Measurements from ENCODE around the gene PASK. TPM values are rescaled to one million over a fixed set of nuclear protein-coding genes. Genes with fewer than 3 reads are reported as not detected.
A peak's percentile ranks its signal among the peaks of the same experiment; 100 is the strongest.

Gene PASK
- total and polyA plus RNA-seq, 9 of the 15 experiments (the other 6 are each of a cell fraction or from before 2014, with no cell fraction given) = 1.5 to 30.3 (median 9.9) TPM

DNA sequence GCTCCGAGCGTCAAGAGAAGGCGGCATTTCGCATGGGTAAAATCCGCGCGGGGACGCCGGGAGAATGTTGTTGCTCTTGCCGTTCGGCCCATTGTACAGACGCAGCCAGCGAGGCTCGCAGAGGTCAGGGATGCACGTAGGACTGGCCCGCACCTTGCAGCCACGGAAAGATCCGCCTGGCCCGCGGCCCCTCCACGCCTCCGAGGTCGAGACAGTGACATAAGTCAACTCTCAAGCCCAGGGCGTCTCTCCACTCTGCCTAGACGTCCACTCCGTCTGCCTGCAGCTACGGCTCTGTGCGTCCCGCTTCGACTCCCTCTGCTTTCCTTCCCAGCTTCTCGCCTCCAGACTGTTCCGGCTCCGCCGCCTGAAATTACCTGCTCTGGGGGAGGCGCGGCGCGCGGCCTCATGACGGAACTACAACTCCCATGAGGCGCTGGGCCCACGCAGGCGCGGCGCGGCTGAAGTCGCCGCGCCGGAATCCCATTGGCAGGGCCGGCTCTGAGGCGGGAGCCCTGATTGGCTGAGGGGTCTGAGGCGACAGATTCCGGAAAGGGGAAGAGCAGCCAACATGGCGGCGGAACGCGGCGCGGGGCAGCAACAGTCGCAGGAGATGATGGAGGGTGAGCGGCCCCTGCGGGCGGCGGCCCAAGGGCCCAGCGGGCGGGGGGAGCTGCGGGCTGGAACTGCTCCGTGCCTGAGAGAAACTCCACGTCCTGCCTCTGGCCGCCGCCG, 820 bp upstream of the PASK start, which contains the start of gene PPP1R7 (continued):
- TF ChIP-seq C11orf30 (IDR thresholded peaks at IDR 0.05; ENCODE audit: low read depth) = peak; percentile 89

DNA sequence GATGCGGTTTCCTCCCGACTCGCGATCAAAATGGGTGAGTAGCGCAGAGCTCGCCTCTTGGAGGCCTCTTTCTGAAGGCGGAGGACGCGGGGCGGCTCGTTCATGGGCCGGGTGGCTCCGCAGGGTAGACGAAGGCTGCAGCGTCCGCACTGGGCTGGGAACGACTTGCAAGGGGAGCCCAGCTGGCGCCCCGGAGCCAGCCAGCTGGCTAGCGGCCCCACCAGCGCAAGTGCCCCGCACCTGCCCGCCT, 328 bp upstream of the PASK start:
- in situ Hi-C loops (cut with MboI) = no loop called here
- TF ChIP-seq, protein P1, sequence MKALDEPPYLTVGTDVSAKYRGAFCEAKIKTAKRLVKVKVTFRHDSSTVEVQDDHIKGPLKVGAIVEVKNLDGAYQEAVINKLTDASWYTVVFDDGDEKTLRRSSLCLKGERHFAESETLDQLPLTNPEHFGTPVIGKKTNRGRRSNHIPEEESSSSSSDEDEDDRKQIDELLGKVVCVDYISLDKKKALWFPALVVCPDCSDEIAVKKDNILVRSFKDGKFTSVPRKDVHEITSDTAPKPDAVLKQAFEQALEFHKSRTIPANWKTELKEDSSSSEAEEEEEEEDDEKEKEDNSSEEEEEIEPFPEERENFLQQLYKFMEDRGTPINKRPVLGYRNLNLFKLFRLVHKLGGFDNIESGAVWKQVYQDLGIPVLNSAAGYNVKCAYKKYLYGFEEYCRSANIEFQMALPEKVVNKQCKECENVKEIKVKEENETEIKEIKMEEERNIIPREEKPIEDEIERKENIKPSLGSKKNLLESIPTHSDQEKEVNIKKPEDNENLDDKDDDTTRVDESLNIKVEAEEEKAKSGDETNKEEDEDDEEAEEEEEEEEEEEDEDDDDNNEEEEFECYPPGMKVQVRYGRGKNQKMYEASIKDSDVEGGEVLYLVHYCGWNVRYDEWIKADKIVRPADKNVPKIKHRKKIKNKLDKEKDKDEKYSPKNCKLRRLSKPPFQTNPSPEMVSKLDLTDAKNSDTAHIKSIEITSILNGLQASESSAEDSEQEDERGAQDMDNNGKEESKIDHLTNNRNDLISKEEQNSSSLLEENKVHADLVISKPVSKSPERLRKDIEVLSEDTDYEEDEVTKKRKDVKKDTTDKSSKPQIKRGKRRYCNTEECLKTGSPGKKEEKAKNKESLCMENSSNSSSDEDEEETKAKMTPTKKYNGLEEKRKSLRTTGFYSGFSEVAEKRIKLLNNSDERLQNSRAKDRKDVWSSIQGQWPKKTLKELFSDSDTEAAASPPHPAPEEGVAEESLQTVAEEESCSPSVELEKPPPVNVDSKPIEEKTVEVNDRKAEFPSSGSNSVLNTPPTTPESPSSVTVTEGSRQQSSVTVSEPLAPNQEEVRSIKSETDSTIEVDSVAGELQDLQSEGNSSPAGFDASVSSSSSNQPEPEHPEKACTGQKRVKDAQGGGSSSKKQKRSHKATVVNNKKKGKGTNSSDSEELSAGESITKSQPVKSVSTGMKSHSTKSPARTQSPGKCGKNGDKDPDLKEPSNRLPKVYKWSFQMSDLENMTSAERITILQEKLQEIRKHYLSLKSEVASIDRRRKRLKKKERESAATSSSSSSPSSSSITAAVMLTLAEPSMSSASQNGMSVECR (CRISPR knock-in tag; IDR thresholded peaks at IDR 0.05) = peak; percentile 85; the same call in 1 of the 2 replicates
- no peak for TF ChIP-seq BDP1 (IDR thresholded peaks at IDR 0.05; ENCODE audit: insufficient read depth, insufficient read length)
- TF ChIP-seq, protein P2, sequence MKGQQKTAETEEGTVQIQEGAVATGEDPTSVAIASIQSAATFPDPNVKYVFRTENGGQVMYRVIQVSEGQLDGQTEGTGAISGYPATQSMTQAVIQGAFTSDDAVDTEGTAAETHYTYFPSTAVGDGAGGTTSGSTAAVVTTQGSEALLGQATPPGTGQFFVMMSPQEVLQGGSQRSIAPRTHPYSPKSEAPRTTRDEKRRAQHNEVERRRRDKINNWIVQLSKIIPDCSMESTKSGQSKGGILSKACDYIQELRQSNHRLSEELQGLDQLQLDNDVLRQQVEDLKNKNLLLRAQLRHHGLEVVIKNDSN (CRISPR knock-in tag; IDR thresholded peaks at IDR 0.05) = no peak

More for the DNA sequence above, 328 bp upstream of the PASK start:
- ChIA-PET POLR2A (interaction anchor here (1.0 to 1.3 kb wide), 3 partner anchors 12 to 58 kb away, joined by 3 to 5 read pairs (median 4); partner anchors contain the start of gene MTERF4), CTCF (ENCODE audit: low intra/inter-chr PET ratio) (no interaction called here)
- H3K9me3 ChIP-seq (replicated peaks; ENCODE audit: control insufficient read depth, insufficient read depth, low read depth, low read length) = no peaks in the 10 kb centered on the region
- H3K27ac ChIP-seq (ENCODE audit: extremely low read depth, low read depth, low read length) = peak overlapping the region; percentile 42; the same call in 2 of the 3 replicates
- H3K4me3 ChIP-seq = peak overlapping the region; percentile 98
- peaks cover 25% of the 10 kb centered on the region for H3K79me2 ChIP-seq (ENCODE audit: control insufficient read depth, insufficient read depth, low read length)
- FAIRE-seq (no peak), ATAC-seq (no peak), DNase-seq (ENCODE audit: extremely low read depth in 1 of 4, low spot score in 3 of 4) (no peak)
- intact Hi-C loops (cut with micrococcal nuclease) = no loop called here
- H3K4me1 ChIP-seq (replicated peaks in 1 of 2; ENCODE audit: control insufficient read depth in 2 of 2, insufficient read depth in 2 of 2, low read length in 2 of 2) = peaks cover 14 to 26% of the 10 kb centered on the region in 2 experiments; a peak in 4 of 5 replicates
- 0% methylated on average over 15 of the region's 23 CpGs for WGBS (ENCODE audit: insufficient coverage, low coverage, missing lambda C conversion rate)
- peak overlapping the region; percentile 93 for H2AFZ ChIP-seq (ENCODE audit: low read depth, low read length)
- H3K9me1 ChIP-seq (ENCODE audit: control insufficient read depth, insufficient read depth, low read length) = no peaks in the 10 kb centered on the region
- H4K20me1 ChIP-seq (replicated peaks; ENCODE audit: control insufficient read depth, insufficient read depth, low read length) = no peaks in the 10 kb centered on the region
- H3K36me3 ChIP-seq (ENCODE audit: control insufficient read depth, insufficient read depth, low read length) = peaks cover 11% of the 10 kb centered on the region; the same call in 2 of the 3 replicates
- peak overlapping the region; percentile 91 for H3K4me2 ChIP-seq (ENCODE audit: insufficient read depth, low read length)
- H3K9ac ChIP-seq (ENCODE audit: insufficient read depth in 1 of 2, low read depth in 2 of 2, low read length in 2 of 2) = peak overlapping the region; percentile 67 to 87
- BruUV-seq (replicated peaks) = no TSS peak
- H3K27me3 ChIP-seq (ENCODE audit: control insufficient read depth in 2 of 2, insufficient read depth in 2 of 2, low read length in 2 of 2) = no peaks in the 10 kb centered on the region
